Adrenal gland (tissue), 12 donors: ENCODE data around the gene PFKFB2. TPM values are rescaled to one million over a fixed set of nuclear protein-coding genes. Genes with fewer than 3 reads are reported as not detected.

Experiments used
- DNase-seq, 7 donors: peaks; one replicate each; pipeline ENCODE4 v3.0.0-alpha.2; 2019 to 2020
- H3K27ac ChIP-seq, 5 donors: fragments of 200-600 bp; sonication (generic) in 4 of 5; 1 replicate in 3 of 5; 2 replicates in 2 of 5; pipeline versions ENCODE4 v1.5.1 to v1.8.0; 2016 to 2020; ENCODE audit warnings: mild to moderate bottlenecking in 1 of 5
- H3K27me3 ChIP-seq: fragments of 200-600 bp; 2 replicates; pipeline ENCODE4 v1.8.0; 2021
- H3K36me3 ChIP-seq, 2 donors: fragments of 200-600 bp; replicated peaks in 1 of 2; 1 replicate in 1 of 2; 2 replicates in 1 of 2; pipeline versions ENCODE4 v1.5.1 to v1.8.0; 2018 to 2022
- H3K4me1 ChIP-seq, 2 donors: fragments of 200-600 bp; replicated peaks in 1 of 2; 1 replicate in 1 of 2; 2 replicates in 1 of 2; pipeline versions ENCODE4 v1.5.1 to v1.8.0; 2018 to 2021
- H3K4me3 ChIP-seq, 4 donors: fragments of 200-600 bp; sonication (generic) in 3 of 4; one replicate each; pipeline ENCODE4 v1.5.1; 2016 to 2018
- H3K9me3 ChIP-seq, 3 donors: fragments of 200-600 bp; sonication (generic) in 1 of 3; replicated peaks in 1 of 3; 1 replicate in 2 of 3; 2 replicates in 1 of 3; pipeline versions ENCODE4 v1.5.1 to v1.8.0; 2016 to 2021
- POLR2A ChIP-seq, 2 donors: fragments of 450-650 bp; IDR thresholded peaks; one replicate each; pipeline ENCODE4 v1.6.1; 2017; ENCODE audit warnings: antibody characterized with exemption in 2 of 2, mild to moderate bottlenecking in 2 of 2, moderate library complexity in 1 of 2
- WGBS, 4 donors: extraction: QIAGEN DNeasy Blood & Tissue Kit in 2 of 4; methylation state at CpG; one replicate each; pipeline versions ENCODE4 v1.1.5 to v1.1.7; 2013 to 2017; 5-methylcytosine and 5-hydroxymethylcytosine counted together
- intact Hi-C, 2 donors: fragments of 100-400 bp; cut with DNase I; formaldehyde crosslinking; loops; one replicate each; pipeline versions ENCODE4 v1.14.1 to v1.15.0; 2022 to 2023
- polyA plus RNA-seq, 3 donors: library from polyadenylated mRNA; stranded (reverse); fragments of 200-250 nt in 2 of 3; fragments of 350-450 nt in 1 of 3; fragmentation: Illumina TruSeq in 1 of 3; extraction: RNeasy Lipid Tissue Mini Kit (QIAGEN cat#74804) in 1 of 3; gene quantifications; one replicate each; pipeline ENCODE4 v1.2.3, GENCODE V29; 2013 to 2014
- total RNA-seq, 9 donors: library from RNA; depleted of rRNA in 4 of 9; stranded (reverse); fragments of >200 nt in 4 of 9; fragments of 120-200 nt in 1 of 9; fragmentation: NEBNext Ultra II Directional in 1 of 9; extraction: Animal tissue kit (Norgen Biotek cat#: 25700) in 1 of 9; gene quantifications; one replicate each; pipeline versions ENCODE4 v1.1.0 to v1.2.4, GENCODE V29; 2013 to 2023
- TF ChIP-seq, protein P1 (sequence below), 6 experiments: fragments of 450-650 bp in 4 of 6; fragments of 200-600 bp in 2 of 6; sonication (generic) in 1 of 6; IDR thresholded peaks; 1 replicate in 5 of 6; 2 replicates in 1 of 6; pipeline versions ENCODE4 v1.5.1 to v1.8.0; 2016 to 2021; ENCODE audit warnings: antibody characterized with exemption in 6 of 6, mild to moderate bottlenecking in 2 of 6, moderate library complexity in 1 of 6
- donor health status: healthy with polysubstance abuse.
- donor health status: Bipolar disorder and iron deficiency.
- donor health status: DM: yes; HTN: yes; CAD: no.
- donor health status: DM: no; HTN: no; CAD: no.
- donor health status: DM: no; HTN: no; CAD: no.
- donor health status: DM: yes; HTN: yes; CAD: no.

Gene PFKFB2
- total and polyA plus RNA-seq, 12 donors, result 3.9 to 25.8 (median 13.5) TPM

DNA sequence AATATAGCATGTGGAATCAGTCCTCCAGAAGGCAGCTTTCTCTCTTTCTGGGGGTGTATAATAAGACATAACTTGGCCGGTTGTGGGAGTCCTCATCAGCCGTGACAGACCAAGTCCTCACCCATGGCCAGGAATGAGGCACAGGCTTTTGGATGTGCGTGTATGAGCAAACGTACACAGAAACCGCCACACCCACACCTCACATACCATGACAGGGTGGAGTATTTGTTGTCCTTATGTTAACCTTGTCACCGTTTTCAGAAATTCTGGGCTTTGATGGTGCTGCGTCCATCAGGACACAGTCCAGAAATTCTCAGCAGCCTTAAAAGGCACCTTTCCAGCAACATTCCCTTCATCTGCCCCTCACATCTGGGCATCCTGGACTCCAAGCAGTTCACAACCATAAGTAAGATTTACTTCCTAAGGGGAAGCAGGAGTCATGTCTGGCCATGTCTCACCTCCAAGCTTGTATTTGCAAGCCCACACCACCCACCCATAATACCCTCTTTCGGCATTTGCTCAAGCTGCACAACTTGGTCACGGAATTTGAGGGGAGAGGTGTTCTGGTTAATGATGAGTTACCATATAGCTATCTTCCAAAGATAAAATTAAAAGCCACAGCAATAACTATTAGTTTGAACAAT, 32.9 kb upstream of the PFKFB2 start:
- no peak for TF ChIP-seq POLR2A (IDR thresholded peaks at IDR 0.05)
- TF ChIP-seq, protein P1, sequence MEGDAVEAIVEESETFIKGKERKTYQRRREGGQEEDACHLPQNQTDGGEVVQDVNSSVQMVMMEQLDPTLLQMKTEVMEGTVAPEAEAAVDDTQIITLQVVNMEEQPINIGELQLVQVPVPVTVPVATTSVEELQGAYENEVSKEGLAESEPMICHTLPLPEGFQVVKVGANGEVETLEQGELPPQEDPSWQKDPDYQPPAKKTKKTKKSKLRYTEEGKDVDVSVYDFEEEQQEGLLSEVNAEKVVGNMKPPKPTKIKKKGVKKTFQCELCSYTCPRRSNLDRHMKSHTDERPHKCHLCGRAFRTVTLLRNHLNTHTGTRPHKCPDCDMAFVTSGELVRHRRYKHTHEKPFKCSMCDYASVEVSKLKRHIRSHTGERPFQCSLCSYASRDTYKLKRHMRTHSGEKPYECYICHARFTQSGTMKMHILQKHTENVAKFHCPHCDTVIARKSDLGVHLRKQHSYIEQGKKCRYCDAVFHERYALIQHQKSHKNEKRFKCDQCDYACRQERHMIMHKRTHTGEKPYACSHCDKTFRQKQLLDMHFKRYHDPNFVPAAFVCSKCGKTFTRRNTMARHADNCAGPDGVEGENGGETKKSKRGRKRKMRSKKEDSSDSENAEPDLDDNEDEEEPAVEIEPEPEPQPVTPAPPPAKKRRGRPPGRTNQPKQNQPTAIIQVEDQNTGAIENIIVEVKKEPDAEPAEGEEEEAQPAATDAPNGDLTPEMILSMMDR (IDR thresholded peaks at IDR 0.05), result no peak
- H3K36me3 ChIP-seq, result no peaks in the 10 kb centered on the region
- H3K4me1 ChIP-seq, result peaks cover 21 to 22% of the 10 kb centered on the region in 2 donors
- intact Hi-C loops, result no loop called here
- no peaks in the 10 kb centered on the region for H3K27me3 ChIP-seq
- no peak for DNase-seq
- no peak overlapping the region for H3K27ac ChIP-seq
- H3K9me3 ChIP-seq, result no peaks in the 10 kb centered on the region
- 84 to 93% (median 90%) methylated on average over 9 of the region's 9 CpGs for WGBS, 4 donors
- no peak overlapping the region for H3K4me3 ChIP-seq

DNA sequence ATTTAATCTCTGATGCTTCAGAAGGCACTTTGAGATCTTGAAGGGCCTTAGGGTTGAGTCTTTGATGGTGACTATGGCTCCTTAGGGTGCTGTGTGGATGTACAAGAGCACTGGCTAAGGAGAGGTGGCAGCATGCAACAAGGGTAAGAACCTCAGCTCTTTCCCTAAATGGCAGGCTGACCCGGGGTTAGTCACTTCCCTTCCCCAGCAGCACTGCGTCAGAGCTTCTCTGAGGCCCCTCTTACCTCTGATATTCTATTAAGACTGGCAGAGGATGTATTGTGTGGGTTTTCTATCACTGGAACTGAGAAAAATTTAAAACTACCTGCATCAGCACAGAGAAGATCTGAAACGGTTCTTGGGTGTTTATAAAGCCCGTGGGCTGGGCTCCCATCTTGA, 32.4 kb upstream of the PFKFB2 start:
- H3K9me3 ChIP-seq, result no peaks in the 10 kb centered on the region
- intact Hi-C loops, result no loop called here
- no peak overlapping the region for H3K27ac ChIP-seq
- no peak for DNase-seq
- H3K36me3 ChIP-seq, result no peaks in the 10 kb centered on the region
- H3K27me3 ChIP-seq, result no peaks in the 10 kb centered on the region
- TF ChIP-seq, protein P1 (IDR thresholded peaks at IDR 0.05), result no peak
- no peak for TF ChIP-seq POLR2A (IDR thresholded peaks at IDR 0.05)
- H3K4me1 ChIP-seq, result peaks cover 27% of the 10 kb centered on the region in 2 donors
- H3K4me3 ChIP-seq, result no peak overlapping the region
- WGBS, 4 donors, result 78 to 86% (median 84%) methylated on average over 4 of the region's 4 CpGs

DNA sequence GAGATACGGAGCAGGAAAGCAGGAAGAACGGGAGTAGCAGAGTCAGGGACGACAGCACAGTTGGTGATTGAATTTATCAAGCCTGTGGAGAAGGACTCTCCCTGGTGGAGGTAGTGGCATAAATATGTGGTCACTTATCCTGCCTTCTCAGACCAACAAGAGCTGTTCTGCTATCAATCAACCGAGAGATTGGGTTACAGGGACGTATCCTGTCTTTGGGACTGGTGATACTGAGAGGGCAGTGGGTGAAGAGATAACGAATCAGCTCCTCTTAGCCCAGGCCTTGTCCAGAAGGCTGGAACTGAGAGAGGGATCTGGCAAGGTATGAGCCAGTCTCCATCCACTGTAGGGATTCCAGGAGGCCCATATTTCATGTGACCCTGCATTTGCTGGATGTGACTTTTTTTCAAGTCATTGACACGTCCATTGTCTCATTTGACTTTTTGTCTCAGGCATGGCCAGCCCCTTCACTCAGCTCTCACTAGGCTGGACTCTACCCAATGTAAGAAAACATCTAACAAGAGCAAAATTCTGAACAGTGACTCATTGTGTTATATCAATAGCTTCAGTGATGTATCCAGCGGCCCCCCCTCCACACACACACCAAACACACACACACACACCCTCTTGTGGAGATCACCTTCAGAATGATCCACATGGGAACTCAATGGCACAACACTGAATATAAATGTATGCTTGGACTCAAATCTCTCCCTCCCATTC, 31.8 kb upstream of the PFKFB2 start:
- Histone ChIP-seq H3K27me3 (no peaks in the 10 kb centered on the region), H3K36me3 (no peaks in the 10 kb centered on the region), H3K27ac (no peak overlapping the region), H3K9me3 (no peaks in the 10 kb centered on the region), H3K4me1 (peaks cover 32 to 33% of the 10 kb centered on the region in 2 donors), H3K4me3 (no peak overlapping the region)
- peak in 2 of 7 donors; percentile 19 to 32 for DNase-seq
- intact Hi-C loops, result no loop called here
- TF ChIP-seq, protein P1 (IDR thresholded peaks at IDR 0.05), result no peak
- no peak for TF ChIP-seq POLR2A (IDR thresholded peaks at IDR 0.05)
- WGBS, 4 donors, result 76 to 86% (median 81%) methylated on average over 8 of the region's 8 CpGs

DNA sequence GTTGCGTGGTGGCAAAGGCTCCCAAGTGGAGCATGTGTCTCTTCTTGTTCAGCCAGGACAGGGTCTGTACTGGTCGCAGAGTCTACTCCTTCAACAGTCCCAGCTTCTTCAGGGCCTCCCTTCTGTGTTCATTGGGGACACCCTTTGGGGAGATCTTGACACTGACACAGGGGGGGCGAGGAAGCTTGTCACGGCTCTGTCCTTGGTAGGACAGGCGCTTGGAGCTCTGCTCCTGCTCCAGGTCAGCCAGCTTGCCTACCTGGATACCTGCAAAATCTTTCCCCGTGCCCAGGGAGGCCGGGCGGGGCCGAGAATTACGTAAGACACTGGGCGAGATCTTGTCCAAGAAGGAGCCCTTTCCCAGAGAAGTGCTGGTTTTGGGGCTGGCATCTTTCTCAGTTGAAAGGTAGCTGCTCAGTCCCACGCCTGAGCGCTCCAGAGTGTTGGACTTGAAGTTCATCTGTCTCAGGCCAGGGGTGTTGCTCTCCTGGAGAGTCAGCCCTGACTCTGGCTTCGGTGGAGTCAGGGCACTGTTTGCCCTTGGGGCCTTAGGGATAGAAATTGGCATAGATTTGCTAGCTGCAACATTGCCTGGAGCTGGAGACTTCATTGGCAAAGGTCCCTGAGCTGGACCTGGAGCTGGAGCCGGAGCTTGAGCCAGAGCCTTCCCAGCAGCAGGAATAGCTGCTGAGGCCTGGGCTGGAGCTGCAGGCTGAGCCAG, 31.0 kb upstream of the PFKFB2 start:
- DNase-seq, result peak in 1 of 7 donors; percentile 33
- H3K27ac ChIP-seq, result no peak overlapping the region
- no peaks in the 10 kb centered on the region for H3K36me3 ChIP-seq
- WGBS, 4 donors, result 90 to 98% (median 92%) methylated on average over 11 to 15 of the region's 15 CpGs
- H3K9me3 ChIP-seq, result no peaks in the 10 kb centered on the region
- H3K4me3 ChIP-seq, result no peak overlapping the region
- intact Hi-C loops, result no loop called here
- no peaks in the 10 kb centered on the region for H3K27me3 ChIP-seq
- TF ChIP-seq POLR2A (IDR thresholded peaks at IDR 0.05), result no peak
- TF ChIP-seq, protein P1 (IDR thresholded peaks at IDR 0.05), result no peak
- peaks cover 36 to 41% of the 10 kb centered on the region in 2 donors for H3K4me1 ChIP-seq
